Stimulated activated CD4-positive, alpha-beta T cell treated with anti-CD3 and anti-CD28 coated beads, Interleukin-1b, Interleukin-23, amount 100 ng/mL, for 48 hours (primary cell): ENCODE results near the gene HM13.
"Not testable (repeated sequence)": the region's sequence is repeated elsewhere in the genome, so short reads cannot be mapped to it uniquely, and the experiment has no call there.

Experiments
- DNase-seq: peaks from one replicate; pipeline ENCODE4 v3.0.0-alpha.2; 2020

The HM13 gene

GRCh38 chr20:31502884-31503673 lies 11.2 kb upstream of the HM13 start:
- DNase-seq, result peak; percentile 79

GRCh38 chr20:31505903-31506302 lies 8.3 kb upstream of the HM13 start:
- DNase-seq, result no peak

GRCh38 chr20:31508517-31509244 lies 5.6 kb upstream of the HM13 start:
- no peak for DNase-seq

- DNase-seq, result no peak
Measured at GRCh38 chr20:31515072-31515774, 981 bp downstream of the HM13 start.

- DNase-seq, result no peak
Measured at GRCh38 chr20:31515775-31516107, 1.5 kb downstream of the HM13 start.

GRCh38 chr20:31516166-31516565 lies 1.9 kb downstream of the HM13 start:
- no peak for DNase-seq

- peak; percentile 16 for DNase-seq
Measured at GRCh38 chr20:31516651-31517050, 2.4 kb downstream of the HM13 start.

GRCh38 chr20:31517373-31517772 lies 3.1 kb downstream of the HM13 start:
- no peak for DNase-seq

GRCh38 chr20:31521267-31521666 lies 7.0 kb downstream of the HM13 start:
- not testable (repeated sequence) for DNase-seq

- no peak for DNase-seq
Measured at GRCh38 chr20:31522731-31523130, 8.5 kb downstream of the HM13 start.

- DNase-seq, result no peak
Measured at GRCh38 chr20:31523361-31524283, 9.4 kb downstream of the HM13 start.

- DNase-seq, result no peak
Measured at GRCh38 chr20:31527266-31527665, 13.0 kb downstream of the HM13 start.

- no peak for DNase-seq
Measured at GRCh38 chr20:31535298-31535697, 21.1 kb downstream of the HM13 start.

- no peak for DNase-seq
Measured at GRCh38 chr20:31536575-31536974, 22.3 kb downstream of the HM13 start.

- DNase-seq, result no peak
Measured at GRCh38 chr20:31537116-31537871, 23.1 kb downstream of the HM13 start.

GRCh38 chr20:31537890-31538289 lies 23.6 kb downstream of the HM13 start:
- DNase-seq, result no peak

- no peak for DNase-seq
Measured at GRCh38 chr20:31538326-31538725, 24.1 kb downstream of the HM13 start.

- not testable (repeated sequence) for DNase-seq
Measured at GRCh38 chr20:31539636-31540035, 25.4 kb downstream of the HM13 start.

GRCh38 chr20:31540406-31540805 lies 26.2 kb downstream of the HM13 start:
- DNase-seq, result no peak

GRCh38 chr20:31542201-31542842 lies 28.1 kb downstream of the HM13 start:
- DNase-seq, result no peak

GRCh38 chr20:31542963-31543362 lies 28.7 kb downstream of the HM13 start:
- DNase-seq, result no peak
